Endothelial cell of umbilical vein (primary cell): Measurements from ENCODE around the gene NECTIN2. TPM values are rescaled to one million over a fixed set of nuclear protein-coding genes. Genes with fewer than 3 reads are reported as not detected.

Experiments
- BruUV-seq: library from RNA; stranded (reverse); fragments of 400-500 nt; replicated peaks from 2 replicates; lab custom pipeline; 2021; lab: Mats Ljungman, UMichigan
- CTCF ChIA-PET: fragments of 300-600, 350-600 bp; sonication (Branson Sonifier 250); formaldehyde crosslinking; loops from one replicate; lab custom pipeline; 2021; ENCODE audit warnings: antibody characterized with exemption, inconsistent platforms; lab: Charles Lee
- POLR2A ChIA-PET: fragments of 300-600, 350-600 bp; sonication (Branson Sonifier 250); formaldehyde crosslinking; loops from one replicate; lab custom pipeline; 2021; ENCODE audit warnings: antibody characterized with exemption, inconsistent platforms; lab: Charles Lee
- DNase-seq: peaks from one replicate; pipeline ENCODE4 v3.0.0-alpha.2; 2011; ENCODE audit warnings: low read depth, low spot score
- FAIRE-seq: peaks from 2 replicates; lab custom pipeline; 2011; peaks lifted over from hg19 to GRCh38; lab: Jason Lieb, UNC
- H2AFZ ChIP-seq: 2 replicates; pipeline ENCODE4 v1.6.0; 2012; ENCODE audit warnings: low read depth, low read length, control low read depth, inconsistent platforms
- H3K27ac ChIP-seq: 2 replicates; pipeline ENCODE4 v1.5.1; 2011; ENCODE audit warnings: low read depth, mild to moderate bottlenecking, control low read depth, low read length, moderate library complexity; ENCODE audit not compliant: insufficient read depth
- H3K27me3 ChIP-seq, 2 experiments: 2 replicates each; pipeline versions ENCODE4 v1.6.0 to v1.6.1; 2011; ENCODE audit warnings: low read length in 2 of 2, mixed read lengths in 1 of 2; ENCODE audit not compliant: control insufficient read depth in 2 of 2, insufficient read depth in 2 of 2
- H3K36me3 ChIP-seq, 2 experiments: 2 replicates in 1 of 2; 3 replicates in 1 of 2; pipeline ENCODE4 v1.5.1; 2011; ENCODE audit warnings: low read length in 2 of 2, mild to moderate bottlenecking in 1 of 2, moderate library complexity in 1 of 2; ENCODE audit not compliant: control insufficient read depth in 2 of 2, insufficient read depth in 2 of 2; ENCODE audit errors: extremely low read depth in 1 of 2
- H3K4me1 ChIP-seq: 3 replicates; pipeline ENCODE4 v1.5.1; 2011; ENCODE audit warnings: mild to moderate bottlenecking, low read length; ENCODE audit not compliant: control insufficient read depth, insufficient read depth; ENCODE audit errors: extremely low read depth
- H3K4me2 ChIP-seq: 2 replicates; pipeline ENCODE4 v1.6.1; 2011; ENCODE audit warnings: low read length, control low read depth, mixed read lengths; ENCODE audit not compliant: insufficient read depth
- H3K4me3 ChIP-seq, 3 experiments: fragments of 200-600 bp in 1 of 3; sonication (generic), shearing (Covaris generic) in 1 of 3; replicated peaks in 1 of 3; 2 replicates each; pipeline ENCODE4 v1.5.1; 2011 to 2016; ENCODE audit warnings: control low read depth in 3 of 3, low read length in 3 of 3, mild to moderate bottlenecking in 2 of 3, inconsistent platforms in 1 of 3, low read depth in 1 of 3, moderate library complexity in 1 of 3; ENCODE audit not compliant: insufficient read depth in 1 of 3
- H3K79me2 ChIP-seq: 2 replicates; pipeline ENCODE4 v1.6.0; 2012; ENCODE audit warnings: low read length, inconsistent platforms; ENCODE audit not compliant: control insufficient read depth, insufficient read depth
- H3K9ac ChIP-seq: replicated peaks from 2 replicates; pipeline ENCODE3; 2011; ENCODE audit warnings: low read length, control low read depth; ENCODE audit not compliant: insufficient read depth; ENCODE audit errors: extremely low read depth
- H3K9me1 ChIP-seq: replicated peaks from 3 replicates; pipeline ENCODE4 v1.6.0; 2011; ENCODE audit warnings: mild to moderate bottlenecking, low read length; ENCODE audit not compliant: control insufficient read depth, insufficient read depth; ENCODE audit errors: extremely low read depth
- H3K9me3 ChIP-seq: replicated peaks from 2 replicates; pipeline ENCODE4 v1.5.1; 2012; ENCODE audit warnings: low read length, inconsistent platforms; ENCODE audit not compliant: control insufficient read depth, insufficient read depth
- H4K20me1 ChIP-seq: replicated peaks from 2 replicates; pipeline ENCODE3; 2011; ENCODE audit warnings: mild to moderate bottlenecking, low read length; ENCODE audit not compliant: control insufficient read depth, insufficient read depth; ENCODE audit errors: extremely low read depth
- CTCF ChIP-seq, 2 donors: IDR thresholded peaks; 1 replicate in 1 of 2; 2 replicates in 1 of 2; pipeline ENCODE4 v1.5.1; 2011; ENCODE audit warnings: low read length in 2 of 2, mild to moderate bottlenecking in 2 of 2, moderate library complexity in 2 of 2, control low read depth in 1 of 2, inconsistent platforms in 1 of 2, low read depth in 1 of 2; ENCODE audit not compliant: insufficient read depth in 1 of 2; ENCODE audit errors: extremely low read depth in 1 of 2
- EZH2 ChIP-seq: IDR thresholded peaks from 2 replicates; pipeline ENCODE4 v1.6.1; 2012; ENCODE audit warnings: borderline replicate concordance, low read depth, mild to moderate bottlenecking, moderate library complexity, low read length, inconsistent platforms; ENCODE audit not compliant: severe bottlenecking
- FOS ChIP-seq: IDR thresholded peaks from 2 replicates; pipeline ENCODE4 v1.6.1; 2011; ENCODE audit warnings: mild to moderate bottlenecking, low read length, moderate library complexity, borderline replicate concordance; ENCODE audit not compliant: insufficient read depth
- GATA2 ChIP-seq: IDR thresholded peaks from 2 replicates; pipeline ENCODE4 v1.7.0; 2011; ENCODE audit warnings: low read depth, mild to moderate bottlenecking, moderate library complexity, mixed read lengths, low read length; ENCODE audit not compliant: insufficient read length, insufficient read depth
- JUN ChIP-seq: IDR thresholded peaks from 2 replicates; pipeline ENCODE4 v1.6.1; 2011; ENCODE audit warnings: borderline replicate concordance, low read depth; ENCODE audit not compliant: insufficient read length, insufficient read depth
- MAX ChIP-seq: IDR thresholded peaks from 2 replicates; pipeline ENCODE4 v1.6.1; 2011; ENCODE audit not compliant: insufficient read depth, insufficient read length
- MYC ChIP-seq: IDR thresholded peaks from one replicate; pipeline ENCODE4 v1.6.1; 2011; ENCODE audit warnings: mild to moderate bottlenecking, low read depth, low read length
- POLR2A ChIP-seq: IDR thresholded peaks from 2 replicates; pipeline ENCODE4 v1.6.1; 2012; ENCODE audit warnings: low read depth, mild to moderate bottlenecking, control low read depth, low read length
- POLR2AphosphoS5 ChIP-seq: IDR thresholded peaks from 2 replicates; pipeline ENCODE4 v1.6.1; 2012; ENCODE audit warnings: low read depth, mild to moderate bottlenecking, control low read depth, low read length, moderate library complexity; ENCODE audit not compliant: insufficient read depth
- dilution Hi-C: fragments of 300-500 bp; cut with MboI; formaldehyde crosslinking; loops from one replicate; pipeline ENCODE4 v1.15.0; 2019; ENCODE audit warnings: low sequenced_read_pairs; ENCODE audit not compliant: extremely low pct_ligation_motif_present
- intact Hi-C: fragments of 100-400 bp; cut with micrococcal nuclease; formaldehyde crosslinking; loops from one replicate; pipeline ENCODE4 v1.10.0; 2022
- polyA plus RNA-seq, 4 experiments: library from polyadenylated mRNA; depleted of rRNA in 3 of 4; stranded (reverse) in 3 of 4; unstranded in 1 of 4; fragments of >200 nt; gene quantifications; 2 replicates each; pipeline versions ENCODE4 v1.2.1 to v1.2.3, GENCODE V29; 2011 to 2012; ENCODE audit warnings: missing spikeins in 1 of 4
- total RNA-seq: library from RNA; stranded (reverse); gene quantifications from 2 replicates; pipeline ENCODE4 v1.2.3, GENCODE V29; 2021

The NECTIN2 gene
- total and polyA plus RNA-seq, 2 donors (not counting 3 experiments of a cell fraction or from before 2014, with no cell fraction given) = 211 to 238 TPM

GRCh38 chr19:44841231-44841630 is 4.9 kb upstream of the NECTIN2 start:
- H3K9me1 ChIP-seq = no peaks in the 10 kb centered on the region
- CTCF ChIA-PET = interaction anchor here (0.8 to 3.1 kb wide), 3 partner anchors 57 to 187 kb away, joined by 3 to 12 read pairs (median 5); no protein-coding TSS in a partner anchor
- no peak overlapping the region for H2AFZ ChIP-seq
- FAIRE-seq (no peak), DNase-seq (no peak)
- no TSS peak for BruUV-seq
- no peaks in the 10 kb centered on the region for H3K27me3 ChIP-seq
- no peak overlapping the region for H3K27ac ChIP-seq
- H3K36me3 ChIP-seq = no peaks in the 10 kb centered on the region
- H3K4me1 ChIP-seq = peaks cover 6% of the 10 kb centered on the region
- no peaks in the 10 kb centered on the region for H4K20me1 ChIP-seq
- dilution Hi-C loops (no loop called here), intact Hi-C loops (no loop called here)
- no peaks in the 10 kb centered on the region for H3K9me3 ChIP-seq
- peaks cover under 1% of the 10 kb centered on the region for H3K79me2 ChIP-seq
- no peak overlapping the region for H3K4me2 ChIP-seq
- no peak overlapping the region for H3K4me3 ChIP-seq
- TF ChIP-seq GATA2 = no peak
- no peak for TF ChIP-seq MAX
- no peak for TF ChIP-seq FOS
- no peak for TF ChIP-seq MYC
- no peak for TF ChIP-seq POLR2A
- no peak for TF ChIP-seq POLR2AphosphoS5
- TF ChIP-seq JUN = no peak
- no peak for TF ChIP-seq EZH2
- no peak for TF ChIP-seq CTCF (IDR thresholded peaks at IDR 0.05; ENCODE audit: extremely low read depth in 1 of 2, insufficient read depth in 1 of 2, low read depth in 1 of 2, low read length in 2 of 2)
- no peak overlapping the region for H3K9ac ChIP-seq
- POLR2A ChIA-PET = no interaction called here
